Loucy (cell line): ENCODE data around the gene PGLYRP1.

Experiments
- CTCF ChIP-seq: fragments of 200-600 bp; sonication (generic); conservative IDR thresholded peaks from 2 replicates; pipeline ENCODE4 v1.5.1; 2014; ENCODE audit warnings: mild to moderate bottlenecking, antibody characterized with exemption, low read length
- EZH2phosphoT487 ChIP-seq: fragments of 200-600 bp; IDR thresholded peaks from 2 replicates; pipeline ENCODE4 v1.6.1; 2018; ENCODE audit warnings: antibody characterized with exemption, mild to moderate bottlenecking, moderate library complexity, borderline replicate concordance

DNA sequence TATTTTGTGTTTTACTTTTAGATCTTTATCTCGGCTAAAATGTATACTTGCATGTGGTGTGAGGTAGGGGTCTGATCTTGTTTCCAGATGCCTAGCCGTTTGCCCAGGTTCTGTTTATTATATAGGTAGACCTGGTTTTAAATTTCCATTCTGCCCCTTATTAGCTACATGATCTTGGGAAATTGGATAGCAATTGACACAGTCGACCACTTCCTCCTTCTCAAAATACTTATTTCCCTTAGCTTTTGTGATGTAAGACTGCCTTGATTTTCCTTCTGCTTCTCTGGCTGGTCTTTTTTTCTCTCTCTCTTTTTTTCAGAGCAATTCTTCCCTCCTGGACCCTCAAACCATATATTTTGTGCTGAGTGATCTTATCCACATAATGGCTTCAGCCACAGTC, 3.0 kb upstream of the PGLYRP1 start:
- no peak for TF ChIP-seq CTCF
- TF ChIP-seq EZH2phosphoT487, result no peak
